A673 (cell line): ENCODE measurements around the gene PITX3. TPM values are rescaled to one million over a fixed set of nuclear protein-coding genes. Genes with fewer than 3 reads are reported as not detected.

Experiments used
- BruUV-seq: library from RNA; stranded (reverse); fragments of 400-500 nt; replicated peaks from 2 replicates; lab custom pipeline; 2021; lab: Mats Ljungman, UMichigan
- CTCF ChIA-PET: fragments of 300-600 bp; sonication (Branson Sonifier 250); formaldehyde crosslinking; loops from one replicate; lab custom pipeline; 2022; ENCODE audit warnings: antibody characterized with exemption; lab: Charles Lee
- POLR2A ChIA-PET: fragments of 300-600 bp; sonication (Branson Sonifier 250); formaldehyde crosslinking; loops from one replicate; lab custom pipeline; 2022; ENCODE audit warnings: antibody characterized with exemption; ENCODE audit not compliant: low non-redundant PET; lab: Charles Lee
- DNase-seq: peaks from one replicate; pipeline ENCODE4 v3.0.0-alpha.2; 2015; ENCODE audit warnings: low spot score
- H3K27ac ChIP-seq: fragments of 200-600 bp; sonication (generic); 2 replicates; pipeline ENCODE4 v1.5.1; 2016; ENCODE audit warnings: mixed run types, low read depth, mild to moderate bottlenecking, mixed read lengths, antibody characterized with exemption, low read length; ENCODE audit not compliant: poor library complexity, severe bottlenecking
- H3K27me3 ChIP-seq: fragments of 200-600 bp; sonication (generic); replicated peaks from 2 replicates; pipeline ENCODE4 v1.6.1; 2017; ENCODE audit warnings: mixed run types, low read depth, mild to moderate bottlenecking, mixed read lengths, antibody characterized with exemption, low read length; ENCODE audit not compliant: insufficient read depth, poor library complexity
- H3K36me3 ChIP-seq: fragments of 200-600 bp; sonication (generic); 2 replicates; pipeline ENCODE4 v1.6.1; 2016; ENCODE audit warnings: mixed run types, mild to moderate bottlenecking, mixed read lengths, antibody characterized with exemption, low read length; ENCODE audit not compliant: insufficient read depth, poor library complexity, severe bottlenecking
- H3K4me1 ChIP-seq: fragments of 200-600 bp; sonication (generic); 2 replicates; pipeline ENCODE4 v1.6.1; 2017; ENCODE audit warnings: mixed run types, mild to moderate bottlenecking, mixed read lengths, antibody characterized with exemption, low read length; ENCODE audit not compliant: insufficient read depth, poor library complexity, severe bottlenecking
- H3K4me3 ChIP-seq: fragments of 200-600 bp; sonication (generic); 2 replicates; pipeline ENCODE4 v1.5.1; 2016; ENCODE audit warnings: low read depth, mixed run types, mild to moderate bottlenecking, mixed read lengths, low read length; ENCODE audit not compliant: poor library complexity, severe bottlenecking
- H3K9me3 ChIP-seq: fragments of 200-600 bp; sonication (generic); 2 replicates; pipeline ENCODE4 v1.6.1; 2016; ENCODE audit warnings: mixed run types, low read depth, mild to moderate bottlenecking, mixed read lengths, antibody characterized with exemption, low read length; ENCODE audit not compliant: poor library complexity, severe bottlenecking
- EZH2 ChIP-seq: fragments of 200-600 bp; sonication (generic); IDR thresholded peaks from 2 replicates; pipeline ENCODE4 v1.6.1; 2017; ENCODE audit warnings: borderline replicate concordance, low read depth, mild to moderate bottlenecking, mixed read lengths, antibody characterized with exemption, low read length; ENCODE audit not compliant: poor library complexity, severe bottlenecking
- intact Hi-C: fragments of 100-400 bp; cut with micrococcal nuclease; formaldehyde crosslinking; loops from one replicate; pipeline ENCODE4 v1.10.0; 2022; ENCODE audit not compliant: unreplicated experiment
- total RNA-seq: library from RNA; stranded (reverse); gene quantifications from 2 replicates; pipeline ENCODE4 v1.2.3, GENCODE V29; 2021
- TF ChIP-seq, protein P1 (sequence below): fragments of 300-800, 200-600 bp; sonication (generic); conservative IDR thresholded peaks from 2 replicates; pipeline ENCODE4 v1.5.1; 2017; ENCODE audit warnings: low read depth, mild to moderate bottlenecking, antibody characterized with exemption, low read length, moderate library complexity, mixed read lengths

The PITX3 gene
- total RNA-seq, 1 experiment from 2014 or later: not detected

GRCh38 chr10:102285133-102285532, 43.8 kb upstream of the PITX3 start:
- no peaks in the 10 kb centered on the region for H3K36me3 ChIP-seq
- ChIA-PET CTCF (no interaction called here), POLR2A (no interaction called here)
- no TSS peak for BruUV-seq
- TF ChIP-seq, protein P1, sequence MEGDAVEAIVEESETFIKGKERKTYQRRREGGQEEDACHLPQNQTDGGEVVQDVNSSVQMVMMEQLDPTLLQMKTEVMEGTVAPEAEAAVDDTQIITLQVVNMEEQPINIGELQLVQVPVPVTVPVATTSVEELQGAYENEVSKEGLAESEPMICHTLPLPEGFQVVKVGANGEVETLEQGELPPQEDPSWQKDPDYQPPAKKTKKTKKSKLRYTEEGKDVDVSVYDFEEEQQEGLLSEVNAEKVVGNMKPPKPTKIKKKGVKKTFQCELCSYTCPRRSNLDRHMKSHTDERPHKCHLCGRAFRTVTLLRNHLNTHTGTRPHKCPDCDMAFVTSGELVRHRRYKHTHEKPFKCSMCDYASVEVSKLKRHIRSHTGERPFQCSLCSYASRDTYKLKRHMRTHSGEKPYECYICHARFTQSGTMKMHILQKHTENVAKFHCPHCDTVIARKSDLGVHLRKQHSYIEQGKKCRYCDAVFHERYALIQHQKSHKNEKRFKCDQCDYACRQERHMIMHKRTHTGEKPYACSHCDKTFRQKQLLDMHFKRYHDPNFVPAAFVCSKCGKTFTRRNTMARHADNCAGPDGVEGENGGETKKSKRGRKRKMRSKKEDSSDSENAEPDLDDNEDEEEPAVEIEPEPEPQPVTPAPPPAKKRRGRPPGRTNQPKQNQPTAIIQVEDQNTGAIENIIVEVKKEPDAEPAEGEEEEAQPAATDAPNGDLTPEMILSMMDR: no peak
- TF ChIP-seq EZH2: no peak
- no peaks in the 10 kb centered on the region for H3K9me3 ChIP-seq
- no peak overlapping the region for H3K4me3 ChIP-seq
- no peak overlapping the region for H3K27ac ChIP-seq
- no peaks in the 10 kb centered on the region for H3K27me3 ChIP-seq
- DNase-seq: no peak
- H3K4me1 ChIP-seq: peaks cover 12% of the 10 kb centered on the region
- intact Hi-C loops: no loop called here

- no peak overlapping the region for H3K27ac ChIP-seq
- BruUV-seq: no TSS peak
- DNase-seq: no peak
- no peaks in the 10 kb centered on the region for H3K27me3 ChIP-seq
- intact Hi-C loops: no loop called here
- ChIA-PET POLR2A (no interaction called here), CTCF (no interaction called here)
- TF ChIP-seq, protein P1: no peak
- no peak for TF ChIP-seq EZH2
- no peaks in the 10 kb centered on the region for H3K9me3 ChIP-seq
- no peaks in the 10 kb centered on the region for H3K36me3 ChIP-seq
- H3K4me1 ChIP-seq: peaks cover 17% of the 10 kb centered on the region
- no peak overlapping the region for H3K4me3 ChIP-seq
These were observed 43.2 kb upstream of the PITX3 start for GRCh38 chr10:102284531-102284930.

- H3K4me3 ChIP-seq: no peak overlapping the region
These were observed 42.6 kb upstream of the PITX3 start for GRCh38 chr10:102283890-102284289.

More at GRCh38 chr10:102283890-102284289, 42.6 kb upstream of the PITX3 start:
- peaks cover 17% of the 10 kb centered on the region for H3K4me1 ChIP-seq
- H3K27ac ChIP-seq: no peak overlapping the region
- intact Hi-C loops: no loop called here
- no peaks in the 10 kb centered on the region for H3K27me3 ChIP-seq
- no peak for DNase-seq
- ChIA-PET POLR2A (no interaction called here), CTCF (no interaction called here)
- H3K9me3 ChIP-seq: no peaks in the 10 kb centered on the region
- H3K36me3 ChIP-seq: no peaks in the 10 kb centered on the region
- BruUV-seq: no TSS peak
- TF ChIP-seq, protein P1: no peak
- TF ChIP-seq EZH2: no peak
